Ovary (tissue), 9 donors: ENCODE data around the gene PCDHB11. TPM values are rescaled to one million over a fixed set of nuclear protein-coding genes. Genes with fewer than 3 reads are reported as not detected.
"Not testable (repeated sequence)": the region's sequence is repeated elsewhere in the genome, so short reads cannot be mapped to it uniquely, and the experiment has no call there.

Experiments used
- DNase-seq, 5 donors: peaks; one replicate each; pipeline ENCODE4 v3.0.0-alpha.2; 2019 to 2020
- H3K27ac ChIP-seq, 2 donors: fragments of 200-600 bp; one replicate each; pipeline versions ENCODE4 v1.5.1 to v1.8.0; 2019 to 2022
- H3K27me3 ChIP-seq: fragments of 200-600 bp; one replicate; pipeline ENCODE4 v1.8.0; 2022
- H3K36me3 ChIP-seq: fragments of 200-600 bp; sonication (generic); one replicate; pipeline ENCODE4 v1.5.1; 2019
- H3K4me1 ChIP-seq: one replicate; pipeline ENCODE4 v1.8.1; 2013; ENCODE audit warnings: mild to moderate bottlenecking, moderate library complexity; ENCODE audit not compliant: insufficient read depth
- H3K4me3 ChIP-seq: fragments of 200-600 bp; sonication (generic); one replicate; pipeline ENCODE4 v1.5.1; 2017
- H3K9me3 ChIP-seq, 2 donors: fragments of 200-600 bp in 1 of 2; sonication (generic) in 1 of 2; one replicate each; pipeline versions ENCODE4 v1.5.1 to v1.8.1; 2013 to 2019; ENCODE audit warnings: mild to moderate bottlenecking in 1 of 2, moderate library complexity in 1 of 2
- CTCF ChIP-seq, 3 donors: fragments of 450-650 bp in 2 of 3; fragments of 200-600 bp in 1 of 3; IDR thresholded peaks; one replicate each; pipeline versions ENCODE4 v1.5.1 to v1.8.0; 2016 to 2022; ENCODE audit warnings: antibody characterized with exemption in 3 of 3, mild to moderate bottlenecking in 1 of 3
- EP300 ChIP-seq: sonication (generic); formaldehyde crosslinking; IDR thresholded peaks from one replicate; pipeline ENCODE4 v1.6.1; 2017; ENCODE audit warnings: antibody characterized with exemption
- POLR2A ChIP-seq: fragments of 450-650 bp; IDR thresholded peaks from one replicate; pipeline ENCODE4 v1.6.1; 2017; ENCODE audit warnings: antibody characterized with exemption, mild to moderate bottlenecking, moderate library complexity
- WGBS, 3 donors: extraction: QIAGEN DNeasy Blood & Tissue Kit in 1 of 3; methylation state at CpG; one replicate each; pipeline versions ENCODE4 v1.1.5 to v1.1.7; 2013 to 2017; 5-methylcytosine and 5-hydroxymethylcytosine counted together
- intact Hi-C, 4 donors: fragments of 100-400 bp; cut with DNase I; formaldehyde crosslinking; loops; one replicate each; pipeline versions ENCODE4 v1.11.0 to v1.15.1; 2022 to 2023
- polyA plus RNA-seq, 2 donors: library from polyadenylated mRNA; stranded (reverse); fragments of 200-250 nt in 1 of 2; fragments of 350-450 nt in 1 of 2; fragmentation: Illumina TruSeq in 1 of 2; extraction: RNeasy Lipid Tissue Mini Kit (QIAGEN cat#74804) in 1 of 2; gene quantifications; one replicate each; pipeline ENCODE4 v1.2.3, GENCODE V29; 2013 to 2014
- total RNA-seq, 7 donors: library from RNA; depleted of rRNA in 2 of 7; stranded (reverse); fragments of >200 nt in 2 of 7; fragmentation: NEBNext Ultra II Directional in 3 of 7; extraction: Animal tissue kit (Norgen Biotek cat#: 25700) in 3 of 7; gene quantifications; one replicate each; pipeline versions ENCODE4 v1.1.0 to v1.2.4, GENCODE V29; 2016 to 2023
- donor health status: DM: no; HTN: no; CAD: no; lungs with moderate emphysema.
- donor health status: DM: no; HTN: no; CAD: no.
- donor health status: Bipolar disorder and iron deficiency.
- donor health status: DM: yes; HTN: yes; CAD: no.
- donor health status: DM: no; HTN: no; CAD: no.
- donor health status: DM: yes; HTN: yes; CAD: no.

Gene PCDHB11
- total and polyA plus RNA-seq, 9 donors: 1.8 to 9.2 (median 5.7) TPM

DNA sequence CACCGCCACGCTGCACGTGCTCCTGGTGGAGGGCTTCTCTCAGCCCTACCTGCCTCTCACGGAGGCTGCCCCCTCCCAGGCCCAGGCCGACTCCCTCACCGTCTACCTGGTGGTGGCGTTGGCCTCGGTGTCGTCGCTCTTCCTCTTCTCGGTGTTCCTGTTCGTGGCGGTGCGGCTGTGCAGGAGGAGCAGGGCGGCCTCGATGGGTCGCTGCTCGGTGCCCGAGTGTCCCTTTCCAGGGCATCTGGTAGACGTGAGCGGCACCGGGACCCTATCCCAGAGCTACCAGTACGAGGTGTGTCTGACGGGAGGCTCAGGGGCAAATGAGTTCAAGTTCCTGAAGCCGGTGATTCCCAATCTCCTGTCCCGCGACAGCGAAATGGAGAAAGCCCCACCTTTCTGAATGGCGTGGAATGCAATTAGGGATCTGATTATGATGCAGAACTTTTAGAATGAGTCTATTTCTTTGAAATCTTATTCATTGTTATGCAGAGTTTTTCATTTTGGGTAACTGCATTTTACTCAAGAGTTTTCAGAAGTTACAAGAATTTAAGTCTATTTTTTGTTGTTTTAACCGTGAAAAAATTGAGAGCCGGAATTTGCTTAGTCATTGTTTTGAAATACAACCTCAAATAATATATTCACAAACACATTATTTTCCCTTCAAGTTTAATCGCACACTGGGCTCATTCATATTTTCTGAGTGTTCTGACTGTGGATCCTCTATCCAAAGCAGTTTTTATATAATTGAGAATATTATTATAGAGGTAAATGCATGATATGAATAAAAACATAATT lies 37.3 kb downstream of the PCDHB11 start:
- Histone ChIP-seq H3K9me3 (peaks cover 10 to 49% of the 10 kb centered on the region in 2 donors), H3K4me3 (no peak overlapping the region), H3K27ac (no peak overlapping the region), H3K27me3 (no peaks in the 10 kb centered on the region), H3K36me3 (no peaks in the 10 kb centered on the region), H3K4me1 (no peaks in the 10 kb centered on the region)
- 17 to 22% (median 17%) methylated on average over 28 to 32 of the region's 32 CpGs for WGBS, 3 donors
- intact Hi-C loops: loop anchor here in 1 of 4 donors (10.0 kb wide), 1 partner anchor 388 kb away; no protein-coding TSS in a partner anchor
- DNase-seq: no peak
- no peak for TF ChIP-seq EP300
- TF ChIP-seq CTCF (IDR thresholded peaks at IDR 0.05): no peak

GRCh38 chr5:141241496-141241895 lies 42.1 kb downstream of the PCDHB11 start:
- TF ChIP-seq POLR2A (no peak), CTCF (IDR thresholded peaks at IDR 0.05) (no peak), EP300 (no peak)
- Histone ChIP-seq H3K4me1 (no peaks in the 10 kb centered on the region), H3K27me3 (no peaks in the 10 kb centered on the region), H3K4me3 (no peak overlapping the region), H3K9me3 (peaks cover 10 to 45% of the 10 kb centered on the region in 2 donors), H3K27ac (no peak overlapping the region), H3K36me3 (no peaks in the 10 kb centered on the region)
- DNase-seq: no peak
- WGBS, 3 donors: 16 to 25% (median 22%) methylated on average over 23 to 43 of the region's 43 CpGs
- intact Hi-C loops: loop anchor here in 1 of 4 donors (10.0 kb wide), 1 partner anchor 323 kb away; no protein-coding TSS in a partner anchor

DNA sequence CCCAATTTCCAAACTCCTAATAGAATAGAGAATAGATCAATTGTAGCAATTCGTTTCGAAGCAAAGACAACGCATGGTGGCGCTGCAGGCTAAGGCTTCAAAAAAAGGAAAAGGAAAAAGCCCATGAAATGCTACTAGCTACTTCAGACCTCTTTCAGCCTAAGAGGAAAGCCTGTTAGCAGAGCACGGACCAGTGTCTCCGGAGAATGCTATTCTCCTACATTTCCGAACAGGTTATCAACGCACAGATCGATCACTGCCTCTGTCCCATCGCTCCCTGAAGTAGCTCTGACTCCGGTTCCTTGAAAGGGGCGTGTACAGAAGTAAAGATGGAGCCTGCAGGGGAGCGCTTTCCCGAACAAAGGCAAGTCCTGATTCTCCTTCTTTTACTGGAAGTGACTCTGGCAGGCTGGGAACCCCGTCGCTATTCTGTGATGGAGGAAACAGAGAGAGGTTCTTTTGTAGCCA lies 45.9 kb downstream of the PCDHB11 start, which contains the start of gene PCDHB15:
TSS of gene PCDHB15 (plus strand) at position 146 of the 468 bp plus-strand sequence. CDS start at position 330, 184 bp downstream.
- no peak for TF ChIP-seq EP300
- TF ChIP-seq CTCF (IDR thresholded peaks at IDR 0.05): peak in 1 of 3 donors; percentile 19
- H3K27ac ChIP-seq: no peak within 1 kb of the TSS
- peak; percentile 18 to 63 (median 56) for DNase-seq
- peak within 1 kb of the TSS; percentile 21 for H3K4me3 ChIP-seq
- H3K4me1 ChIP-seq: no peaks in the 10 kb centered on the region
- 4 to 9% (median 6%) methylated on average over 16 of the region's 16 CpGs for WGBS, 3 donors
- intact Hi-C loops: loop anchor here in 1 of 4 donors (10.0 kb wide), 1 partner anchor 320 kb away; no protein-coding TSS in a partner anchor
- peaks cover 14 to 51% of the 10 kb centered on the region in 2 donors for H3K9me3 ChIP-seq
- H3K27me3 ChIP-seq: no peaks in the 10 kb centered on the region
- no peaks in the 10 kb centered on the region for H3K36me3 ChIP-seq

- peaks cover 10 to 37% of the 10 kb centered on the region in 2 donors for H3K9me3 ChIP-seq
- H3K4me3 ChIP-seq, H3K36me3 ChIP-seq, H3K27ac ChIP-seq, H3K27me3 ChIP-seq, DNase-seq, H3K4me1 ChIP-seq: not testable (repeated sequence)
- WGBS, 3 donors: 11 to 54% (median 28%) methylated on average over 4 to 30 of the region's 42 CpGs
- intact Hi-C loops: loop anchor here in 1 of 4 donors (10.0 kb wide), 1 partner anchor 318 kb away; no protein-coding TSS in a partner anchor
Measured at GRCh38 chr5:141246971-141247370, 47.5 kb downstream of the PCDHB11 start.

DNA sequence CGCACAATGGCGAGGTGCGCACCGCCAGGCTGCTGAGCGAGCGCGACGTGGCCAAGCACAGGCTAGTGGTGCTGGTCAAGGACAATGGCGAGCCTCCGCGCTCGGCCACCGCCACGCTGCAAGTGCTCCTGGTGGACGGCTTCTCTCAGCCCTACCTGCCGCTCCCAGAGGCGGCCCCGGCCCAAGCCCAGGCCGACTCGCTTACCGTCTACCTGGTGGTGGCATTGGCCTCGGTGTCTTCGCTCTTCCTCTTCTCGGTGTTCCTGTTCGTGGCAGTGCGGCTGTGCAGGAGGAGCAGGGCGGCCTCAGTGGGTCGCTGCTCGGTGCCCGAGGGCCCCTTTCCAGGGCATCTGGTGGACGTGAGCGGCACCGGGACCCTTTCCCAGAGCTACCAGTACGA lies 48.0 kb downstream of the PCDHB11 start:
- H3K36me3 ChIP-seq, DNase-seq, H3K27ac ChIP-seq, H3K27me3 ChIP-seq, H3K4me1 ChIP-seq, H3K4me3 ChIP-seq: not testable (repeated sequence)
- peaks cover 10 to 36% of the 10 kb centered on the region in 2 donors for H3K9me3 ChIP-seq
- intact Hi-C loops: loop anchor here in 1 of 4 donors (10.0 kb wide), 1 partner anchor 317 kb away; no protein-coding TSS in a partner anchor
- WGBS, 3 donors: 40 to 53% (median 51%) methylated on average over 18 to 34 of the region's 34 CpGs
